HG03442 (cell line): ENCODE results near the gene CUTC.
"Not testable (repeated sequence)": the region's sequence is repeated elsewhere in the genome, so short reads cannot be mapped to it uniquely, and the experiment has no call there.

ENCODE experiments used
- ATAC-seq: cut with Tn5 transposase; IDR thresholded peaks from one replicate; pipeline ENCODE4 v1.9.1; 2021; ENCODE audit warnings: mild to moderate bottlenecking, moderate library complexity; ENCODE audit not compliant: unreplicated experiment

The CUTC gene

GRCh38 chr10:99742254-99742653, 10.2 kb downstream of the CUTC start:
- no peak for ATAC-seq

GRCh38 chr10:99742701-99743100, 10.7 kb downstream of the CUTC start:
- no peak for ATAC-seq

GRCh38 chr10:99743841-99744240, 11.8 kb downstream of the CUTC start:
- no peak for ATAC-seq

- ATAC-seq = not testable (repeated sequence)
These were observed 14.1 kb downstream of the CUTC start for GRCh38 chr10:99746166-99746565.

GRCh38 chr10:99748823-99749451, 16.9 kb downstream of the CUTC start:
- no peak for ATAC-seq

GRCh38 chr10:99750641-99751040, 18.6 kb downstream of the CUTC start:
- no peak for ATAC-seq

- ATAC-seq = no peak
These were observed 22.6 kb downstream of the CUTC start for GRCh38 chr10:99754670-99755069.

- ATAC-seq = no peak
These were observed 24.1 kb downstream of the CUTC start for GRCh38 chr10:99756159-99756558.

- ATAC-seq = no peak
These were observed 26.3 kb downstream of the CUTC start for GRCh38 chr10:99758211-99758891.

- ATAC-seq = no peak
These were observed 28.3 kb downstream of the CUTC start for GRCh38 chr10:99760321-99760720.

GRCh38 chr10:99761365-99761764, 29.3 kb downstream of the CUTC start:
- ATAC-seq = no peak

GRCh38 chr10:99765672-99766301, 33.8 kb downstream of the CUTC start:
- no peak for ATAC-seq

GRCh38 chr10:99766302-99766681, 34.3 kb downstream of the CUTC start:
- peak; percentile 81 for ATAC-seq

GRCh38 chr10:99767901-99768300, 35.9 kb downstream of the CUTC start:
- no peak for ATAC-seq

- no peak for ATAC-seq
These were observed 36.5 kb downstream of the CUTC start for GRCh38 chr10:99768556-99768955.

GRCh38 chr10:99769706-99770105, 37.7 kb downstream of the CUTC start:
- no peak for ATAC-seq

GRCh38 chr10:99770408-99771045, 38.5 kb downstream of the CUTC start:
- ATAC-seq = no peak

GRCh38 chr10:99775850-99776249, 43.8 kb downstream of the CUTC start:
- no peak for ATAC-seq

GRCh38 chr10:99777918-99778714, 46.1 kb downstream of the CUTC start:
- ATAC-seq = no peak

GRCh38 chr10:99779335-99779734, 47.3 kb downstream of the CUTC start:
- no peak for ATAC-seq
